WTC11 (cell line): ENCODE measurements around the gene PLCH2. TPM values are rescaled to one million over a fixed set of nuclear protein-coding genes. Genes with fewer than 3 reads are reported as not detected.

ENCODE experiments used
- ATAC-seq: fragments of 200-7000 bp; cut with Tn5 transposase; 2 replicates; pipeline ENCODE4 v1.10.0; 2021; ENCODE audit warnings: mild to moderate bottlenecking, moderate library complexity
- CTCF ChIA-PET: fragments of 300-600 bp; sonication (Branson Sonifier 250); formaldehyde crosslinking; loops from one replicate; lab custom pipeline; 2021; ENCODE audit warnings: antibody characterized with exemption; lab: Charles Lee
- POLR2A ChIA-PET: fragments of 350-600 bp; sonication (Branson Sonifier 250); formaldehyde crosslinking; loops from one replicate; lab custom pipeline; 2021; ENCODE audit warnings: antibody characterized with exemption; lab: Charles Lee
- DNase-seq: peaks from one replicate; pipeline ENCODE4 v3.0.0; 2021; ENCODE audit warnings: low spot score
- H3K27ac Mint-ChIP-seq: 2 replicates; pipeline ENCODE4 v1.8.0; 2021; ENCODE audit warnings: mixed read lengths
- H3K27me3 Mint-ChIP-seq: 2 replicates; pipeline ENCODE4 v1.8.0; 2021; ENCODE audit warnings: low read depth, mild to moderate bottlenecking, moderate library complexity, mixed read lengths
- H3K36me3 Mint-ChIP-seq: 2 replicates; pipeline ENCODE4 v1.8.0; 2021; ENCODE audit warnings: mixed read lengths
- H3K4me1 Mint-ChIP-seq: 2 replicates; pipeline ENCODE4 v1.8.0; 2022; ENCODE audit warnings: mixed read lengths
- H3K4me3 Mint-ChIP-seq: 2 replicates; pipeline ENCODE4 v1.8.0; 2021; ENCODE audit warnings: mild to moderate bottlenecking, moderate library complexity, mixed read lengths
- H3K9me3 Mint-ChIP-seq: 2 replicates; pipeline ENCODE4 v1.8.0; 2021; ENCODE audit warnings: mixed read lengths
- ELF4 ChIP-seq: sonication (generic); formaldehyde crosslinking; IDR thresholded peaks from 2 replicates; pipeline ENCODE4 v1.8.1; 2022; ENCODE audit warnings: low read depth, mild to moderate bottlenecking, moderate library complexity, missing genetic modification reagents
- EMX1 ChIP-seq: fragments of 250-450 bp; sonication (Bioruptor Pico); IDR thresholded peaks from 2 replicates; pipeline ENCODE4 v1.8.0; 2021; ENCODE audit warnings: mild to moderate bottlenecking
- MXD4 ChIP-seq: fragments of 250-450 bp; sonication (Bioruptor Pico); IDR thresholded peaks from 2 replicates; pipeline ENCODE4 v1.8.0; 2021; ENCODE audit warnings: mild to moderate bottlenecking, moderate library complexity, borderline replicate concordance
- OVOL2 ChIP-seq: fragments of 250-450 bp; sonication (Bioruptor Pico); IDR thresholded peaks from 2 replicates; pipeline ENCODE4 v1.9.0; 2021; ENCODE audit warnings: mild to moderate bottlenecking, borderline replicate concordance
- PRRX2 ChIP-seq: fragments of 250-450 bp; sonication (Bioruptor Pico); IDR thresholded peaks from 2 replicates; pipeline ENCODE4 v1.8.0; 2021; ENCODE audit warnings: mild to moderate bottlenecking
- RORB ChIP-seq: fragments of 250-450 bp; sonication (Bioruptor Pico); IDR thresholded peaks from 2 replicates; pipeline ENCODE4 v1.9.0; 2021; ENCODE audit warnings: mild to moderate bottlenecking
- ZNF121 ChIP-seq: sonication (generic); formaldehyde crosslinking; IDR thresholded peaks from 2 replicates; pipeline ENCODE4 v1.8.0; 2023; ENCODE audit warnings: missing genetic modification reagents
- ZNF219 ChIP-seq: sonication (generic); formaldehyde crosslinking; IDR thresholded peaks from 2 replicates; pipeline ENCODE4 v1.8.0; 2023; ENCODE audit warnings: missing genetic modification reagents, mild to moderate bottlenecking, borderline replicate concordance
- total RNA-seq: library from RNA; stranded (reverse); gene quantifications from 3 replicates; pipeline ENCODE4 v1.2.3, GENCODE V29; 2021
- TF ChIP-seq, protein P1 (sequence below): fragments of 250-450 bp; sonication (Bioruptor Pico); IDR thresholded peaks from 2 replicates; pipeline ENCODE4 v1.9.0; 2021; ENCODE audit warnings: mild to moderate bottlenecking, borderline replicate concordance
- TF ChIP-seq, protein P2 (sequence below): sonication (generic); formaldehyde crosslinking; conservative IDR thresholded peaks from 2 replicates; pipeline ENCODE4 v1.8.1; 2023; ENCODE audit warnings: mild to moderate bottlenecking, low read depth, missing genetic modification reagents, moderate library complexity
- TF ChIP-seq, protein P3 (sequence below): sonication (generic); formaldehyde crosslinking; IDR thresholded peaks from 2 replicates; pipeline ENCODE4 v1.8.1; 2023; ENCODE audit warnings: mild to moderate bottlenecking, missing genetic modification reagents, moderate library complexity
- TF ChIP-seq, protein P4 (sequence below): fragments of 250-450 bp; sonication (Bioruptor Pico); IDR thresholded peaks from 2 replicates; pipeline ENCODE4 v1.9.0; 2021; ENCODE audit warnings: mild to moderate bottlenecking
- TF ChIP-seq, protein P5 (sequence below): sonication (generic); formaldehyde crosslinking; IDR thresholded peaks from 2 replicates; pipeline ENCODE4 v1.8.1; 2023; ENCODE audit warnings: mild to moderate bottlenecking, missing genetic modification reagents
- TF ChIP-seq, protein P6 (sequence below): sonication (generic); formaldehyde crosslinking; IDR thresholded peaks from 2 replicates; pipeline ENCODE4 v1.8.0; 2022; ENCODE audit warnings: mild to moderate bottlenecking, missing genetic modification reagents
- TF ChIP-seq, protein P7 (sequence below): sonication (generic); formaldehyde crosslinking; IDR thresholded peaks from 2 replicates; pipeline ENCODE4 v1.8.0; 2022; ENCODE audit warnings: mild to moderate bottlenecking, missing genetic modification reagents
- TF ChIP-seq, protein P8 (sequence below): sonication (generic); formaldehyde crosslinking; IDR thresholded peaks from 2 replicates; pipeline ENCODE4 v1.8.0; 2023; ENCODE audit warnings: missing genetic modification reagents

Gene PLCH2
- total RNA-seq, 1 experiment from 2014 or later, result 0.17 TPM

DNA sequence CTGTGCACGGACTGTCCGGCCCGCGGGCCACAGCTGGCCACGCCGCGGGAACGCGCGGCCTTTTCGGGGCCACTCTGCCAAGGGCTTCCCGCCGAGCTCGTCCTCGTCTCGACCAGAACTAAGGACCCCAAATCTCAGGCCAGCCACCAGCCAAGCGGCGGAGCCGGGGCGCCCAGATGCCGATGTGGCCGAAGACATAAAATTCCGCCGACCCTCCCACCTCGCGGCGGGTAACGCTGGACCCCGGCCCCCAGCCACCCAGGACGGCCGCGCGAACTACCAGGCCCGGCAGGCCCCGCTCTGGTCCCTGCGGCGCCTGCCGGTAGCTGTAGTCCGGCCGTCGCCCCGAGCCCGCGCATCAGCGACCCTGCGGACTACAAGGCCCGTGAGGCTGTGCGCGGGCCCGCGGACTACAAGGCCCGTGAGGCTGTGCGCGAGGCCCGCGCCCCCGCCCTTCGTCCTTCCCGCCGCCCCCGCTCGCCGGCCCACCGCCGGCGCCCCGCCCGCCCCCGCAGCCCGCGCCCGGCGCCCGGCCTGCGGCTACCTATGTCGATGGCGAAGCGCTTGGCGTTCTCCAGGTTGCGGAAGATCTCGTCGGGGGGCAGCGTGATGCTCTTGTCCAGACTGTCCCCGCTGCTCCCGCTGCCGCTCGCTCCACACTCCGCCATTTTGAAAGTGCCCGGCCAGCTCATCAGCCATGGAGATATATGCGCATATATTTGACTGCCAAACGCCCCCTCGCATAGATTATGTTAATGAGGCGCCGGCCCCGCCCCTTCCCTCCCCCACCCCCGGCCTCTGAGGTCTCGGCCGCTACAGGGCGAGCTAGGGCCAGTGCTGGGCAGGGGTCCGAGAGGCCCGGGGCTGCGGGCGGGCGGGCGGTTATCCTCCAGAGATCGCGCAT lies 50.1 kb downstream of the PLCH2 start, which contains the start of gene PANK4 (continued):
- TF ChIP-seq, protein P1, sequence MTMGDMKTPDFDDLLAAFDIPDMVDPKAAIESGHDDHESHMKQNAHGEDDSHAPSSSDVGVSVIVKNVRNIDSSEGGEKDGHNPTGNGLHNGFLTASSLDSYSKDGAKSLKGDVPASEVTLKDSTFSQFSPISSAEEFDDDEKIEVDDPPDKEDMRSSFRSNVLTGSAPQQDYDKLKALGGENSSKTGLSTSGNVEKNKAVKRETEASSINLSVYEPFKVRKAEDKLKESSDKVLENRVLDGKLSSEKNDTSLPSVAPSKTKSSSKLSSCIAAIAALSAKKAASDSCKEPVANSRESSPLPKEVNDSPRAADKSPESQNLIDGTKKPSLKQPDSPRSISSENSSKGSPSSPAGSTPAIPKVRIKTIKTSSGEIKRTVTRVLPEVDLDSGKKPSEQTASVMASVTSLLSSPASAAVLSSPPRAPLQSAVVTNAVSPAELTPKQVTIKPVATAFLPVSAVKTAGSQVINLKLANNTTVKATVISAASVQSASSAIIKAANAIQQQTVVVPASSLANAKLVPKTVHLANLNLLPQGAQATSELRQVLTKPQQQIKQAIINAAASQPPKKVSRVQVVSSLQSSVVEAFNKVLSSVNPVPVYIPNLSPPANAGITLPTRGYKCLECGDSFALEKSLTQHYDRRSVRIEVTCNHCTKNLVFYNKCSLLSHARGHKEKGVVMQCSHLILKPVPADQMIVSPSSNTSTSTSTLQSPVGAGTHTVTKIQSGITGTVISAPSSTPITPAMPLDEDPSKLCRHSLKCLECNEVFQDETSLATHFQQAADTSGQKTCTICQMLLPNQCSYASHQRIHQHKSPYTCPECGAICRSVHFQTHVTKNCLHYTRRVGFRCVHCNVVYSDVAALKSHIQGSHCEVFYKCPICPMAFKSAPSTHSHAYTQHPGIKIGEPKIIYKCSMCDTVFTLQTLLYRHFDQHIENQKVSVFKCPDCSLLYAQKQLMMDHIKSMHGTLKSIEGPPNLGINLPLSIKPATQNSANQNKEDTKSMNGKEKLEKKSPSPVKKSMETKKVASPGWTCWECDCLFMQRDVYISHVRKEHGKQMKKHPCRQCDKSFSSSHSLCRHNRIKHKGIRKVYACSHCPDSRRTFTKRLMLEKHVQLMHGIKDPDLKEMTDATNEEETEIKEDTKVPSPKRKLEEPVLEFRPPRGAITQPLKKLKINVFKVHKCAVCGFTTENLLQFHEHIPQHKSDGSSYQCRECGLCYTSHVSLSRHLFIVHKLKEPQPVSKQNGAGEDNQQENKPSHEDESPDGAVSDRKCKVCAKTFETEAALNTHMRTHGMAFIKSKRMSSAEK (CRISPR knock-in tag), result no peak
- no peak for TF ChIP-seq PRRX2
- TF ChIP-seq, protein P2, sequence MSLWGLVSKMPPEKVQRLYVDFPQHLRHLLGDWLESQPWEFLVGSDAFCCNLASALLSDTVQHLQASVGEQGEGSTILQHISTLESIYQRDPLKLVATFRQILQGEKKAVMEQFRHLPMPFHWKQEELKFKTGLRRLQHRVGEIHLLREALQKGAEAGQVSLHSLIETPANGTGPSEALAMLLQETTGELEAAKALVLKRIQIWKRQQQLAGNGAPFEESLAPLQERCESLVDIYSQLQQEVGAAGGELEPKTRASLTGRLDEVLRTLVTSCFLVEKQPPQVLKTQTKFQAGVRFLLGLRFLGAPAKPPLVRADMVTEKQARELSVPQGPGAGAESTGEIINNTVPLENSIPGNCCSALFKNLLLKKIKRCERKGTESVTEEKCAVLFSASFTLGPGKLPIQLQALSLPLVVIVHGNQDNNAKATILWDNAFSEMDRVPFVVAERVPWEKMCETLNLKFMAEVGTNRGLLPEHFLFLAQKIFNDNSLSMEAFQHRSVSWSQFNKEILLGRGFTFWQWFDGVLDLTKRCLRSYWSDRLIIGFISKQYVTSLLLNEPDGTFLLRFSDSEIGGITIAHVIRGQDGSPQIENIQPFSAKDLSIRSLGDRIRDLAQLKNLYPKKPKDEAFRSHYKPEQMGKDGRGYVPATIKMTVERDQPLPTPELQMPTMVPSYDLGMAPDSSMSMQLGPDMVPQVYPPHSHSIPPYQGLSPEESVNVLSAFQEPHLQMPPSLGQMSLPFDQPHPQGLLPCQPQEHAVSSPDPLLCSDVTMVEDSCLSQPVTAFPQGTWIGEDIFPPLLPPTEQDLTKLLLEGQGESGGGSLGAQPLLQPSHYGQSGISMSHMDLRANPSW (CRISPR knock-in tag), result no peak
- TF ChIP-seq ELF4 (CRISPR knock-in tag), result no peak
- TF ChIP-seq ZNF121 (CRISPR knock-in tag), result no peak
- TF ChIP-seq, protein P3, sequence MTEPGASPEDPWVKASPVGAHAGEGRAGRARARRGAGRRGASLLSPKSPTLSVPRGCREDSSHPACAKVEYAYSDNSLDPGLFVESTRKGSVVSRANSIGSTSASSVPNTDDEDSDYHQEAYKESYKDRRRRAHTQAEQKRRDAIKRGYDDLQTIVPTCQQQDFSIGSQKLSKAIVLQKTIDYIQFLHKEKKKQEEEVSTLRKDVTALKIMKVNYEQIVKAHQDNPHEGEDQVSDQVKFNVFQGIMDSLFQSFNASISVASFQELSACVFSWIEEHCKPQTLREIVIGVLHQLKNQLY, result no peak
- no peak for TF ChIP-seq MXD4 (CRISPR knock-in tag)

DNA sequence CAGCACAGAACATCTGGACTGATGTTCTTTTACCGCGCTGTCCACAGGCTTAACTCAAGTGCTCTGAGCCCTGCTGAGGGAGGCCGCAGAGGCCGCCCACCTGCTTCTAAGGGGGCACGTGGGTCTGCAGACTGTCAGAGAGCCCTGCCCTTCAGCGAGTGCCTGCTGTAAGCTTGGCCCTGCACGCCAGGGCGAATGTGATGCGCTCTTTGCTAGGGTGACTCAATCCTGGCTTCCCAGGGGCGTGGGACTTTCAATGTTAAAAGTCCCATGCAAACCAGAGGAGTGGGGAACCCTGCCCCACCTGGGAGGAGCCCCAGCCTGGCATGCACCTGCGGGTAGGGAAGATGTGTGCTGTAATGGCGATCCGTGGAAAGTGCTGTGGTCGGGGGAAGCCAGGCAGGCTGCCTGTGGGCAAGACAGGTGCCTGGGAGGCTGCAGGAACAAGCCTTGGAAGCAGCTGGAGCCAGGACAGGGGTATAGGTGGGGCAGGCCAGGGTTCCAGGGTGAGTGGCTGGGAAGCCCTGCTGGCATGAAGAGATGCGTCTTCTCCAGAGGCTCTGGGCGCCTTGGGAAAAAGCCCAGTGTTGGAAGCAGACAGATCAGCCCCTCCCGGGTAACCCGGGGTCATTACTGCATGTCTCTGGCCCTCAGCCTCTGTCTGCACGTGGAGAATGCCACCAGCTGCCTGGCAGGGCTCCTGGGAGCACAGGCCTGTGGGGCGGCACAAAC lies 50.9 kb downstream of the PLCH2 start:
- H3K27me3 Mint-ChIP-seq, result peaks cover 53% of the 10 kb centered on the region
- peak; percentile 4 for ATAC-seq
- H3K27ac Mint-ChIP-seq, result no peak overlapping the region
- POLR2A ChIA-PET, result interaction anchor here (1.4 kb wide), 1 partner anchor 19 kb away, joined by 6 read pairs; no protein-coding TSS in a partner anchor
- peak overlapping the region; percentile 52 for H3K4me3 Mint-ChIP-seq
- CTCF ChIA-PET, result interaction anchor here (0.7 to 4.4 kb wide), 18 partner anchors 8 to 964 kb away, joined by 3 to 61 read pairs (median 4); partner anchors contain the start of genes FAAP20, MORN1, PEX10 and RER1
- no peak for DNase-seq
- peaks cover 28% of the 10 kb centered on the region for H3K4me1 Mint-ChIP-seq
- no peaks in the 10 kb centered on the region for H3K36me3 Mint-ChIP-seq
- H3K9me3 Mint-ChIP-seq, result no peaks in the 10 kb centered on the region
- TF ChIP-seq EMX1, result no peak
- TF ChIP-seq, protein P4, sequence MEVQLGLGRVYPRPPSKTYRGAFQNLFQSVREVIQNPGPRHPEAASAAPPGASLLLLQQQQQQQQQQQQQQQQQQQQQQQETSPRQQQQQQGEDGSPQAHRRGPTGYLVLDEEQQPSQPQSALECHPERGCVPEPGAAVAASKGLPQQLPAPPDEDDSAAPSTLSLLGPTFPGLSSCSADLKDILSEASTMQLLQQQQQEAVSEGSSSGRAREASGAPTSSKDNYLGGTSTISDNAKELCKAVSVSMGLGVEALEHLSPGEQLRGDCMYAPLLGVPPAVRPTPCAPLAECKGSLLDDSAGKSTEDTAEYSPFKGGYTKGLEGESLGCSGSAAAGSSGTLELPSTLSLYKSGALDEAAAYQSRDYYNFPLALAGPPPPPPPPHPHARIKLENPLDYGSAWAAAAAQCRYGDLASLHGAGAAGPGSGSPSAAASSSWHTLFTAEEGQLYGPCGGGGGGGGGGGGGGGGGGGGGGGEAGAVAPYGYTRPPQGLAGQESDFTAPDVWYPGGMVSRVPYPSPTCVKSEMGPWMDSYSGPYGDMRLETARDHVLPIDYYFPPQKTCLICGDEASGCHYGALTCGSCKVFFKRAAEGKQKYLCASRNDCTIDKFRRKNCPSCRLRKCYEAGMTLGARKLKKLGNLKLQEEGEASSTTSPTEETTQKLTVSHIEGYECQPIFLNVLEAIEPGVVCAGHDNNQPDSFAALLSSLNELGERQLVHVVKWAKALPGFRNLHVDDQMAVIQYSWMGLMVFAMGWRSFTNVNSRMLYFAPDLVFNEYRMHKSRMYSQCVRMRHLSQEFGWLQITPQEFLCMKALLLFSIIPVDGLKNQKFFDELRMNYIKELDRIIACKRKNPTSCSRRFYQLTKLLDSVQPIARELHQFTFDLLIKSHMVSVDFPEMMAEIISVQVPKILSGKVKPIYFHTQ (CRISPR knock-in tag), result no peak
- TF ChIP-seq, protein P5, sequence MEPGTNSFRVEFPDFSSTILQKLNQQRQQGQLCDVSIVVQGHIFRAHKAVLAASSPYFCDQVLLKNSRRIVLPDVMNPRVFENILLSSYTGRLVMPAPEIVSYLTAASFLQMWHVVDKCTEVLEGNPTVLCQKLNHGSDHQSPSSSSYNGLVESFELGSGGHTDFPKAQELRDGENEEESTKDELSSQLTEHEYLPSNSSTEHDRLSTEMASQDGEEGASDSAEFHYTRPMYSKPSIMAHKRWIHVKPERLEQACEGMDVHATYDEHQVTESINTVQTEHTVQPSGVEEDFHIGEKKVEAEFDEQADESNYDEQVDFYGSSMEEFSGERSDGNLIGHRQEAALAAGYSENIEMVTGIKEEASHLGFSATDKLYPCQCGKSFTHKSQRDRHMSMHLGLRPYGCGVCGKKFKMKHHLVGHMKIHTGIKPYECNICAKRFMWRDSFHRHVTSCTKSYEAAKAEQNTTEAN (CRISPR knock-in tag), result no peak
- TF ChIP-seq, protein P6, sequence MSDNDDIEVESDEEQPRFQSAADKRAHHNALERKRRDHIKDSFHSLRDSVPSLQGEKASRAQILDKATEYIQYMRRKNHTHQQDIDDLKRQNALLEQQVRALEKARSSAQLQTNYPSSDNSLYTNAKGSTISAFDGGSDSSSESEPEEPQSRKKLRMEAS, result 0 out of 2 replicates have a peak, but pooled peaks have one; percentile 47
- no peak for TF ChIP-seq ZNF219 (CRISPR knock-in tag)
- TF ChIP-seq, protein P7, sequence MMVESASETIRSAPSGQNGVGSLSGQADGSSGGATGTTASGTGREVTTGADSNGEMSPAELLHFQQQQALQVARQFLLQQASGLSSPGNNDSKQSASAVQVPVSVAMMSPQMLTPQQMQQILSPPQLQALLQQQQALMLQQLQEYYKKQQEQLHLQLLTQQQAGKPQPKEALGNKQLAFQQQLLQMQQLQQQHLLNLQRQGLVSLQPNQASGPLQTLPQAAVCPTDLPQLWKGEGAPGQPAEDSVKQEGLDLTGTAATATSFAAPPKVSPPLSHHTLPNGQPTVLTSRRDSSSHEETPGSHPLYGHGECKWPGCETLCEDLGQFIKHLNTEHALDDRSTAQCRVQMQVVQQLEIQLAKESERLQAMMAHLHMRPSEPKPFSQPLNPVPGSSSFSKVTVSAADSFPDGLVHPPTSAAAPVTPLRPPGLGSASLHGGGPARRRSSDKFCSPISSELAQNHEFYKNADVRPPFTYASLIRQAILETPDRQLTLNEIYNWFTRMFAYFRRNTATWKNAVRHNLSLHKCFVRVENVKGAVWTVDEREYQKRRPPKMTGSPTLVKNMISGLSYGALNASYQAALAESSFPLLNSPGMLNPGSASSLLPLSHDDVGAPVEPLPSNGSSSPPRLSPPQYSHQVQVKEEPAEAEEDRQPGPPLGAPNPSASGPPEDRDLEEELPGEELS (CRISPR knock-in tag), result no peak
- TF ChIP-seq, protein P8, sequence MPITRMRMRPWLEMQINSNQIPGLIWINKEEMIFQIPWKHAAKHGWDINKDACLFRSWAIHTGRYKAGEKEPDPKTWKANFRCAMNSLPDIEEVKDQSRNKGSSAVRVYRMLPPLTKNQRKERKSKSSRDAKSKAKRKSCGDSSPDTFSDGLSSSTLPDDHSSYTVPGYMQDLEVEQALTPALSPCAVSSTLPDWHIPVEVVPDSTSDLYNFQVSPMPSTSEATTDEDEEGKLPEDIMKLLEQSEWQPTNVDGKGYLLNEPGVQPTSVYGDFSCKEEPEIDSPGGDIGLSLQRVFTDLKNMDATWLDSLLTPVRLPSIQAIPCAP (CRISPR knock-in tag), result no peak
- no peak for TF ChIP-seq RORB (CRISPR knock-in tag)
- TF ChIP-seq OVOL2 (CRISPR knock-in tag), result no peak
